ENCODE measurements around the gene CCDC141.
"Not testable (repeated sequence)": the region's sequence is repeated elsewhere in the genome, so short reads cannot be mapped to it uniquely, and the experiment has no call there.

DNA sequence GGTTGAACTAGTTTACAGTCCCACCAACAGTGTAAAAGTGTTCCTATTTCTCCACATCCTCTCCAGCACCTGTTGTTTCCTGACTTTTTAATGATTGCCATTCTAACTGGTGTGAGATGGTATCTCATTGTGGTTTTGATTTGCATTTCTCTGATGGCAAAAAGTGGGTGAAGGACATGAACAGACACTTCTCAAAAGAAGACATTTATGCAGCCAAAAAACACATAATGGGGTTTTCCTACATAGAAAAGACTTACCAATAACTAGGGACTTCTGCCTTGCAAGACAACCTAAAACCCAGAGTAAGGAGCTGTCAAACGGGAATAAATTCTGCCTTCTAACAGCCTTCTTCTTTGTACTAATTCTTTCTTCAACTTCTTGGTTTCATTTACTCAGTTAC, 4.3 kb downstream of the CCDC141 start:
- TF ChIP-seq, protein P1, sequence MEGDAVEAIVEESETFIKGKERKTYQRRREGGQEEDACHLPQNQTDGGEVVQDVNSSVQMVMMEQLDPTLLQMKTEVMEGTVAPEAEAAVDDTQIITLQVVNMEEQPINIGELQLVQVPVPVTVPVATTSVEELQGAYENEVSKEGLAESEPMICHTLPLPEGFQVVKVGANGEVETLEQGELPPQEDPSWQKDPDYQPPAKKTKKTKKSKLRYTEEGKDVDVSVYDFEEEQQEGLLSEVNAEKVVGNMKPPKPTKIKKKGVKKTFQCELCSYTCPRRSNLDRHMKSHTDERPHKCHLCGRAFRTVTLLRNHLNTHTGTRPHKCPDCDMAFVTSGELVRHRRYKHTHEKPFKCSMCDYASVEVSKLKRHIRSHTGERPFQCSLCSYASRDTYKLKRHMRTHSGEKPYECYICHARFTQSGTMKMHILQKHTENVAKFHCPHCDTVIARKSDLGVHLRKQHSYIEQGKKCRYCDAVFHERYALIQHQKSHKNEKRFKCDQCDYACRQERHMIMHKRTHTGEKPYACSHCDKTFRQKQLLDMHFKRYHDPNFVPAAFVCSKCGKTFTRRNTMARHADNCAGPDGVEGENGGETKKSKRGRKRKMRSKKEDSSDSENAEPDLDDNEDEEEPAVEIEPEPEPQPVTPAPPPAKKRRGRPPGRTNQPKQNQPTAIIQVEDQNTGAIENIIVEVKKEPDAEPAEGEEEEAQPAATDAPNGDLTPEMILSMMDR (conservative IDR thresholded peaks at IDR 0.05; ENCODE audit: low read depth in 2 of 2), result not testable (repeated sequence)
- TF ChIP-seq, protein P2, sequence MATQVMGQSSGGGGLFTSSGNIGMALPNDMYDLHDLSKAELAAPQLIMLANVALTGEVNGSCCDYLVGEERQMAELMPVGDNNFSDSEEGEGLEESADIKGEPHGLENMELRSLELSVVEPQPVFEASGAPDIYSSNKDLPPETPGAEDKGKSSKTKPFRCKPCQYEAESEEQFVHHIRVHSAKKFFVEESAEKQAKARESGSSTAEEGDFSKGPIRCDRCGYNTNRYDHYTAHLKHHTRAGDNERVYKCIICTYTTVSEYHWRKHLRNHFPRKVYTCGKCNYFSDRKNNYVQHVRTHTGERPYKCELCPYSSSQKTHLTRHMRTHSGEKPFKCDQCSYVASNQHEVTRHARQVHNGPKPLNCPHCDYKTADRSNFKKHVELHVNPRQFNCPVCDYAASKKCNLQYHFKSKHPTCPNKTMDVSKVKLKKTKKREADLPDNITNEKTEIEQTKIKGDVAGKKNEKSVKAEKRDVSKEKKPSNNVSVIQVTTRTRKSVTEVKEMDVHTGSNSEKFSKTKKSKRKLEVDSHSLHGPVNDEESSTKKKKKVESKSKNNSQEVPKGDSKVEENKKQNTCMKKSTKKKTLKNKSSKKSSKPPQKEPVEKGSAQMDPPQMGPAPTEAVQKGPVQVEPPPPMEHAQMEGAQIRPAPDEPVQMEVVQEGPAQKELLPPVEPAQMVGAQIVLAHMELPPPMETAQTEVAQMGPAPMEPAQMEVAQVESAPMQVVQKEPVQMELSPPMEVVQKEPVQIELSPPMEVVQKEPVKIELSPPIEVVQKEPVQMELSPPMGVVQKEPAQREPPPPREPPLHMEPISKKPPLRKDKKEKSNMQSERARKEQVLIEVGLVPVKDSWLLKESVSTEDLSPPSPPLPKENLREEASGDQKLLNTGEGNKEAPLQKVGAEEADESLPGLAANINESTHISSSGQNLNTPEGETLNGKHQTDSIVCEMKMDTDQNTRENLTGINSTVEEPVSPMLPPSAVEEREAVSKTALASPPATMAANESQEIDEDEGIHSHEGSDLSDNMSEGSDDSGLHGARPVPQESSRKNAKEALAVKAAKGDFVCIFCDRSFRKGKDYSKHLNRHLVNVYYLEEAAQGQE (IDR thresholded peaks at IDR 0.05; ENCODE audit: unreplicated experiment), result not testable (repeated sequence)
- not testable (repeated sequence) for TF ChIP-seq NANOG (IDR thresholded peaks at IDR 0.05; ENCODE audit: borderline replicate concordance)

Measured in GM23338 (cell line).